SHP77 treated with DMSO at 0.1 percent for 48 hours (cell line): ENCODE results near the gene F3.
A peak's percentile ranks its signal among the peaks of the same experiment; 100 is the strongest.
"Not testable (repeated sequence)": the region's sequence is repeated elsewhere in the genome, so short reads cannot be mapped to it uniquely, and the experiment has no call there.

Experiments
- DNase-seq: peaks from one replicate; lab custom pipeline; 2025; lab: John Stamatoyannopoulos, UW

The F3 gene

GRCh38 chr1:94541246-94542087 lies at the start of gene F3:
Gene F3, minus strand, starts transcription at chr1:94541759. Its CDS starts 123 bp downstream, at chr1:94541636.
- peak; percentile 39 for DNase-seq

GRCh38 chr1:94590203-94591137 lies 48.9 kb upstream of the F3 start:
- DNase-seq: no peak

- DNase-seq: no peak
These were observed 48.2 kb upstream of the F3 start for GRCh38 chr1:94589728-94590127.

GRCh38 chr1:94582565-94582964 lies 41.0 kb upstream of the F3 start:
- DNase-seq: no peak

GRCh38 chr1:94580367-94581115 lies 39.0 kb upstream of the F3 start:
- DNase-seq: peak; percentile 47

- DNase-seq: peak; percentile 47
These were observed 38.3 kb upstream of the F3 start for GRCh38 chr1:94579876-94580294.

GRCh38 chr1:94578856-94579255 lies 37.3 kb upstream of the F3 start:
- no peak for DNase-seq

- not testable (repeated sequence) for DNase-seq
These were observed 32.4 kb upstream of the F3 start for GRCh38 chr1:94573917-94574316.

- no peak for DNase-seq
These were observed 31.2 kb upstream of the F3 start for GRCh38 chr1:94572780-94573179.

GRCh38 chr1:94570965-94571364 lies 29.4 kb upstream of the F3 start:
- not testable (repeated sequence) for DNase-seq

GRCh38 chr1:94568806-94569205 lies 27.2 kb upstream of the F3 start:
- not testable (repeated sequence) for DNase-seq

- not testable (repeated sequence) for DNase-seq
These were observed 26.5 kb upstream of the F3 start for GRCh38 chr1:94567975-94568607.

- not testable (repeated sequence) for DNase-seq
These were observed 24.9 kb upstream of the F3 start for GRCh38 chr1:94566436-94566835.

GRCh38 chr1:94565901-94566300 lies 24.3 kb upstream of the F3 start:
- no peak for DNase-seq

- DNase-seq: no peak
These were observed 21.1 kb upstream of the F3 start for GRCh38 chr1:94562519-94563260.

- DNase-seq: no peak
These were observed 18.8 kb upstream of the F3 start for GRCh38 chr1:94560333-94560732.

- DNase-seq: no peak
These were observed 18.4 kb upstream of the F3 start for GRCh38 chr1:94559921-94560320.

GRCh38 chr1:94555091-94555490 lies 13.5 kb upstream of the F3 start:
- DNase-seq: no peak

GRCh38 chr1:94554580-94554979 lies 13.0 kb upstream of the F3 start:
- no peak for DNase-seq

- DNase-seq: no peak
These were observed 12.4 kb upstream of the F3 start for GRCh38 chr1:94553931-94554330.

- no peak for DNase-seq
These were observed 11.8 kb upstream of the F3 start for GRCh38 chr1:94553323-94553730.
